ENCODE data around the gene CFHR2. TPM values are rescaled to one million over a fixed set of nuclear protein-coding genes. Genes with fewer than 3 reads are reported as not detected.

Gene CFHR2
- total and polyA plus RNA-seq, 2 of the 8 experiments (the other 6 are each of a cell fraction or from before 2014, with no cell fraction given): not detected

DNA sequence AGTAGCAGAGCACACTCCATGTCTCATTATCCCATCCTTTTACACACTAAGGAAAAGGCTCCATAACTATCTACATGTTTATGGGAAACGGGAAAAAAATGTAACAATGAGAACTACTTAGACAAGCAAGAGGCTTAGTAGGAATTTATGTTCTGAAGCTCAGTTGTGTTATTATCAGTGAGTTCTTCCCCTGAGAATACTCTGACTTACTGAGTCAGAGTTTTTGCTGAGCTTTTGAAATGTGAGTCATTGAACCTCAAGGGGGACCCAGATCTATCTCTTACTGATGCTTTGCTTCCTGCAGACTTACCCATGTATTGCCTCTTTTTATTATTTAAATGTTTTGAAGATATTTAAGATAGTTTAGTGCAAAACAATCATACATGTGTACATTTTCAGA lies 53.9 kb downstream of the CFHR2 start:
- H3K4me3 ChIP-seq (ENCODE audit: extremely low read depth in 1 of 4, insufficient read depth in 2 of 4, low read depth in 3 of 4, low read length in 4 of 4): no peak overlapping the region
- no peak for DNase-seq (ENCODE audit: low read depth in 1 of 2, low spot score in 2 of 2)
- H3K4me1 ChIP-seq (replicated peaks in 1 of 4; ENCODE audit: control insufficient read depth in 3 of 4, insufficient read depth in 4 of 4, low read length in 3 of 4): peaks cover 0 to under 1% (median 0%) of the 10 kb centered on the region in 4 experiments; a peak in 2 of 7 replicates
- H2BK5ac ChIP-seq (ENCODE audit: low read depth, low read length): no peak overlapping the region
- H3K36me3 ChIP-seq (ENCODE audit: control insufficient read depth in 2 of 4, insufficient read depth in 4 of 4, low read length in 3 of 4): no peaks in the 10 kb centered on the region
- no peak overlapping the region for H3K56ac ChIP-seq (replicated peaks; ENCODE audit: insufficient read length, low read depth, low read length)
- TF ChIP-seq JUND (IDR thresholded peaks at IDR 0.05; ENCODE audit: low read length): no peak
- TF ChIP-seq, protein P1, sequence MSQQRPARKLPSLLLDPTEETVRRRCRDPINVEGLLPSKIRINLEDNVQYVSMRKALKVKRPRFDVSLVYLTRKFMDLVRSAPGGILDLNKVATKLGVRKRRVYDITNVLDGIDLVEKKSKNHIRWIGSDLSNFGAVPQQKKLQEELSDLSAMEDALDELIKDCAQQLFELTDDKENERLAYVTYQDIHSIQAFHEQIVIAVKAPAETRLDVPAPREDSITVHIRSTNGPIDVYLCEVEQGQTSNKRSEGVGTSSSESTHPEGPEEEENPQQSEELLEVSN (IDR thresholded peaks at IDR 0.05): no peak
- peak; percentile 44; the same call in 1 of the 2 replicates for TF ChIP-seq MAFK (IDR thresholded peaks at IDR 0.05; ENCODE audit: low read depth, low read length)
- TF ChIP-seq, protein P2, sequence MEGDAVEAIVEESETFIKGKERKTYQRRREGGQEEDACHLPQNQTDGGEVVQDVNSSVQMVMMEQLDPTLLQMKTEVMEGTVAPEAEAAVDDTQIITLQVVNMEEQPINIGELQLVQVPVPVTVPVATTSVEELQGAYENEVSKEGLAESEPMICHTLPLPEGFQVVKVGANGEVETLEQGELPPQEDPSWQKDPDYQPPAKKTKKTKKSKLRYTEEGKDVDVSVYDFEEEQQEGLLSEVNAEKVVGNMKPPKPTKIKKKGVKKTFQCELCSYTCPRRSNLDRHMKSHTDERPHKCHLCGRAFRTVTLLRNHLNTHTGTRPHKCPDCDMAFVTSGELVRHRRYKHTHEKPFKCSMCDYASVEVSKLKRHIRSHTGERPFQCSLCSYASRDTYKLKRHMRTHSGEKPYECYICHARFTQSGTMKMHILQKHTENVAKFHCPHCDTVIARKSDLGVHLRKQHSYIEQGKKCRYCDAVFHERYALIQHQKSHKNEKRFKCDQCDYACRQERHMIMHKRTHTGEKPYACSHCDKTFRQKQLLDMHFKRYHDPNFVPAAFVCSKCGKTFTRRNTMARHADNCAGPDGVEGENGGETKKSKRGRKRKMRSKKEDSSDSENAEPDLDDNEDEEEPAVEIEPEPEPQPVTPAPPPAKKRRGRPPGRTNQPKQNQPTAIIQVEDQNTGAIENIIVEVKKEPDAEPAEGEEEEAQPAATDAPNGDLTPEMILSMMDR (IDR thresholded peaks at IDR 0.05; ENCODE audit: control extremely low read depth in 1 of 3, insufficient read depth in 1 of 3, low read depth in 1 of 3, low read length in 3 of 3): no peak
- no peak for TF ChIP-seq GABPA (IDR thresholded peaks at IDR 0.05; ENCODE audit: borderline replicate concordance, insufficient read depth, low read length)
- 0 out of 4 replicates have a peak, but pooled peaks of 1 of the 2 experiments have one; percentile 3 for TF ChIP-seq RAD21 (IDR thresholded peaks at IDR 0.05 in 1 of 2, conservative IDR thresholded peaks at IDR 0.05 in 1 of 2; ENCODE audit: low read depth in 2 of 2, low read length in 2 of 2)
- no peak overlapping the region for H4K5ac ChIP-seq (ENCODE audit: insufficient read length, low read depth, low read length)
- H3K79me2 ChIP-seq (ENCODE audit: control insufficient read depth in 1 of 2, insufficient read depth in 2 of 2, low read length in 2 of 2): no peaks in the 10 kb centered on the region
- no peak overlapping the region for H3K23ac ChIP-seq (ENCODE audit: insufficient read length)
- CTCF ChIA-PET (ENCODE audit: partially characterized antibody): no interaction called here
- no peak overlapping the region for H3K4me2 ChIP-seq (ENCODE audit: insufficient read depth in 1 of 2, low read depth in 2 of 2, low read length in 2 of 2)
- no peaks in the 10 kb centered on the region for H3K9me3 ChIP-seq (ENCODE audit: insufficient read depth in 2 of 2, low read depth in 1 of 2, low read length in 1 of 2)
- no peaks in the 10 kb centered on the region for H4K20me1 ChIP-seq (replicated peaks in 1 of 2; ENCODE audit: control insufficient read depth in 1 of 2, insufficient read depth in 2 of 2, low read length in 2 of 2)
- no peak overlapping the region for H3K4ac ChIP-seq (replicated peaks; ENCODE audit: insufficient read length, low read depth, low read length)
- H3K79me1 ChIP-seq (ENCODE audit: low read depth, low read length): no peaks in the 10 kb centered on the region
- no peak overlapping the region for H2BK15ac ChIP-seq (ENCODE audit: low read length)
- H3K18ac ChIP-seq (ENCODE audit: extremely low read depth, low read length): no peak overlapping the region
- no peak overlapping the region for H2BK120ac ChIP-seq (replicated peaks; ENCODE audit: low read depth, low read length)
- no peak overlapping the region for H2BK20ac ChIP-seq (ENCODE audit: low read length)
- 85% methylated on average over 1 of the region's 1 CpG; no CpG with 5 or more reads in 1 of the 2 experiments for WGBS, 2 experiments (ENCODE audit: extremely low coverage in 1 of 2, insufficient coverage in 1 of 2, insufficient read length in 1 of 2, insufficient replicate concordance in 2 of 2, low coverage in 1 of 2, low lambda C conversion rate in 2 of 2, missing lambda C conversion rate in 1 of 2)
- H3K23me2 ChIP-seq (ENCODE audit: low read depth, low read length): no peaks in the 10 kb centered on the region
- POLR2A ChIA-PET (ENCODE audit: partially characterized antibody): no interaction called here
- no peak for FAIRE-seq
- no peak overlapping the region for H3K14ac ChIP-seq (ENCODE audit: insufficient read length)
- no peak overlapping the region for H2BK12ac ChIP-seq (ENCODE audit: low read depth, low read length)
- H3K27ac ChIP-seq (ENCODE audit: low read depth, low read length): no peak overlapping the region
- H2AK5ac ChIP-seq (ENCODE audit: low read depth, low read length): no peak overlapping the region
- H3K27me3 ChIP-seq (replicated peaks in 1 of 4; ENCODE audit: control insufficient read depth in 3 of 4, extremely low read depth in 1 of 4, insufficient read depth in 3 of 4, low read length in 3 of 4): no peaks in the 10 kb centered on the region
- H2AFZ ChIP-seq (ENCODE audit: low read length): no peak overlapping the region
- H3K9ac ChIP-seq (replicated peaks in 1 of 4; ENCODE audit: extremely low read depth in 1 of 4, low read depth in 3 of 4, low read length in 3 of 4): no peak overlapping the region
- H4K8ac ChIP-seq (ENCODE audit: extremely low read depth, insufficient read depth, low read length): no peak overlapping the region
- H4K91ac ChIP-seq (replicated peaks; ENCODE audit: insufficient read length, low read length): no peak overlapping the region
